ENCODE measurements around the gene RFC3.
A peak's percentile ranks its signal among the peaks of the same experiment; 100 is the strongest.

RFC3 gene

DNA sequence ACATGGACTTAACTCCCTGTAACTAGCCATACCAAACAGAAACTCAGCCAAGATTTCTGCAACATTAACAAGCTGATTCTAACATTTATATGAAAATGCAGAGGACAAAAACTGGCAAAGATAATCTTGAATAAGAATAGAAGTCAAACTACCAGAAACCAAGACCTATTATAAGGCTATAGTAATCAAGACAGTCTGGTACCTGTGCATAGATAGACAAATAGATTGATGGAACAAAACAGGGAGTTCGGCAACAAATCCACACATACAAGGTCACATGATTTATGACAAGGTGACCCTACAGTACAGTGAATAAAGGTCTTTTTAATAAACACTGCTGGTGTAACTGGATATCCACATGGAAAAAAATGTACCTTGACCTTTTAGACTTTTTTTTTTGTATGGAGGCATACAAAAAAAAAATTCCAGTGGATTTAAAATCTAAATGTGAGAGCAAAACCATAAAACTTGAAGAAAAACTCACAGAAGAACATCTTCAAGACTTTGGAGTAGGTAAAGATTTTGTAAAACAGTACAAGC is 2.9 kb upstream of the RFC3 start:
- H3K9me3 ChIP-seq (ENCODE audit: control insufficient read depth in 2 of 2, low read length in 2 of 2) = no peaks in the 10 kb centered on the region
- H3K36me3 ChIP-seq (ENCODE audit: control insufficient read depth in 2 of 2, insufficient read depth in 2 of 2, low read length in 2 of 2) = no peaks in the 10 kb centered on the region
- no peak overlapping the region for H3K4me3 ChIP-seq (ENCODE audit: low read length in 2 of 2)
- no peaks in the 10 kb centered on the region for H3K4me1 ChIP-seq (ENCODE audit: control insufficient read depth, insufficient read depth, low read length)
- H3K27ac ChIP-seq (ENCODE audit: low read length) = no peak overlapping the region
- H3K9ac ChIP-seq (ENCODE audit: low read length in 2 of 2) = no peak overlapping the region
- H3K27me3 ChIP-seq (ENCODE audit: control insufficient read depth in 1 of 2, insufficient read depth in 2 of 2, low read length in 2 of 2) = no peaks in the 10 kb centered on the region

DNA sequence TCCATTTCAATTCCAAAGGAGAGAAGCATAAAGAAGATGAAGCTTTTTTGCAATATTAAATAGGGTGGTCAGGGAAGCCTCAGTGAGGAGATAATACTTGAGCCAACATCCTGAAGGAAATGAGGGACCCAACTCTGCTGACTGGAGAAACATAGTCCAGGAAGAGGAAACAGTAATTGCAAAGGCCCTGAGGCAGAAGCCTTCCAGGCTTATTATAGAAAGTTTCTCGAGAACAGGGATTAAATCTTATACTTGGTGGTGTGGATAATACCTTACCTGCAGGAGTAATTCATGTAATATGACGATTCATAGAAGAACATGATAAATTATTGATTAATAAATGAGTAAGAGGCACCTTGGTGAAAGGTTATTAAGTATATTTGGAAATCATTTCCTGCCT is 1.0 kb upstream of the RFC3 start:
- no peak overlapping the region for H3K4me3 ChIP-seq (ENCODE audit: low read length in 2 of 2)
- no peaks in the 10 kb centered on the region for H3K36me3 ChIP-seq (ENCODE audit: control insufficient read depth in 2 of 2, insufficient read depth in 2 of 2, low read length in 2 of 2)
- H3K9me3 ChIP-seq (ENCODE audit: control insufficient read depth in 2 of 2, low read length in 2 of 2) = no peaks in the 10 kb centered on the region
- H3K9ac ChIP-seq (ENCODE audit: low read length in 2 of 2) = no peak overlapping the region
- H3K27me3 ChIP-seq (ENCODE audit: control insufficient read depth in 1 of 2, insufficient read depth in 2 of 2, low read length in 2 of 2) = no peaks in the 10 kb centered on the region
- H3K27ac ChIP-seq (ENCODE audit: low read length) = no peak overlapping the region
- no peaks in the 10 kb centered on the region for H3K4me1 ChIP-seq (ENCODE audit: control insufficient read depth, insufficient read depth, low read length)

DNA sequence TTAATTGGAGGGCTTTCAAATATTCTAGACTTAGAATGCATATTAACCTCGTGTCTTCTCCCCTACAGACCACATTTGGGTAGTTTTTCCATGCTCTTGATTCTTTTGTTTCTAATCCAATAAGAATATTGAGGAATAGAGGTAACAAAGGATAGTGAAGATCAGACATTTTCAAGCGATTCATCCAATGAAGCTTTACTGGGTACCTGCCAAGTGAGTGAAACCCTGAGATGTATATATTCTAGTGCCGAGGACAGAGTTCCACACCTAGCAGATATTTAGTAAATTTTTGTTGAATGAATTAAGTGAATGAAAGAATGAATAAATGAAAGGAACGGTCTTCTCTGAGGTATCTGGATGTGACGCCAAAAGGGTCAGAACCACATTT is 442 bp upstream of the RFC3 start:
- no peaks in the 10 kb centered on the region for H3K4me1 ChIP-seq (ENCODE audit: control insufficient read depth, insufficient read depth, low read length)
- peak overlapping the region; percentile 81 to 92 for H3K4me3 ChIP-seq (ENCODE audit: low read length in 2 of 2)
- H3K27me3 ChIP-seq (ENCODE audit: control insufficient read depth in 1 of 2, insufficient read depth in 2 of 2, low read length in 2 of 2) = no peaks in the 10 kb centered on the region
- no peaks in the 10 kb centered on the region for H3K36me3 ChIP-seq (ENCODE audit: control insufficient read depth in 2 of 2, insufficient read depth in 2 of 2, low read length in 2 of 2)
- no peaks in the 10 kb centered on the region for H3K9me3 ChIP-seq (ENCODE audit: control insufficient read depth in 2 of 2, low read length in 2 of 2)
- peak overlapping the region; percentile 32 for H3K27ac ChIP-seq (ENCODE audit: low read length)
- H3K9ac ChIP-seq (ENCODE audit: low read length in 2 of 2) = peak overlapping the region; percentile 63 to 88

DNA sequence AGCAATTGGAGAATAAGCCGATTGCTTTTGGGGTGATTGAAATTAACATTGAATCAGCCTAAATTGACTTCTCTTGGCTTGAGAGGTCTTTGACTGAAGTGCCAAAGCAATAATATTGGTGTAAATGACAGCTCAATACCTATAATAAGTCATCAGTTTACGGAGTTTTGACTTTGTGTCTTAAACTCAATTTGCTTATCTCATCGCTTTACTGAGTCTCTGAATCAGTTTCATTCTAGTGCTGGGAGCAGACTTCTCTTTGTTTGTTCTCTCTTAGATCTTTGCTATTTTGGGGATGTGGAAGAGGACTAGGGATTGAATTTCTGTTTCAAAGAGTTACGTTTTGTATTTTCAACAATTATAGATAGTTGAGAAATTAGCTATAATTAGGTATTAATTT is 7.1 kb downstream of the RFC3 start:
- no peaks in the 10 kb centered on the region for H3K4me1 ChIP-seq (ENCODE audit: control insufficient read depth, insufficient read depth, low read length)
- H3K9ac ChIP-seq (ENCODE audit: low read length in 2 of 2) = no peak overlapping the region
- peaks cover 2 to 3% of the 10 kb centered on the region in 2 donors for H3K36me3 ChIP-seq (ENCODE audit: control insufficient read depth in 2 of 2, insufficient read depth in 2 of 2, low read length in 2 of 2)
- no peak overlapping the region for H3K4me3 ChIP-seq (ENCODE audit: low read length in 2 of 2)
- H3K9me3 ChIP-seq (ENCODE audit: control insufficient read depth in 2 of 2, low read length in 2 of 2) = no peaks in the 10 kb centered on the region
- H3K27ac ChIP-seq (ENCODE audit: low read length) = no peak overlapping the region
- no peaks in the 10 kb centered on the region for H3K27me3 ChIP-seq (ENCODE audit: control insufficient read depth in 1 of 2, insufficient read depth in 2 of 2, low read length in 2 of 2)

DNA sequence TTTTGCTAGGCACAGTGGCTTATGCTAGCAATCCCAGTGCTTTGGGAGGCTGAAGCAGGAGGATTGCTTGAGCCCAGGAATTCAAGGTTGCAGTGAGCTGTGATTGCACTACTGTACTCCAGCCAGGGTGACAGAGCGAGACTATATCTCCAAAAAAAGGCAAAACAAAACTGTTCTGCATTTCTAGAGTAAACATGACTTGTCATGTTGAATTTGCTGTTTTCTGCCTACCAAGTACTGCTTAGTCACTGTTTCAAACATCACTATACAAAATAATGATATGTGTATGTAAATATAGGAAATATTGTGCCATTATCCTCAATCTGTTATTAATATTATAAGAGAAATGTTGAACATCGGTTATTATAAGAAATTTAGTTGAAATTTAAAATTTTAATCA is 9.2 kb downstream of the RFC3 start:
- no peaks in the 10 kb centered on the region for H3K27me3 ChIP-seq (ENCODE audit: control insufficient read depth in 1 of 2, insufficient read depth in 2 of 2, low read length in 2 of 2)
- no peak overlapping the region for H3K4me3 ChIP-seq (ENCODE audit: low read length in 2 of 2)
- peaks cover 3 to 8% of the 10 kb centered on the region in 2 donors for H3K36me3 ChIP-seq (ENCODE audit: control insufficient read depth in 2 of 2, insufficient read depth in 2 of 2, low read length in 2 of 2)
- no peak overlapping the region for H3K9ac ChIP-seq (ENCODE audit: low read length in 2 of 2)
- H3K9me3 ChIP-seq (ENCODE audit: control insufficient read depth in 2 of 2, low read length in 2 of 2) = no peaks in the 10 kb centered on the region
- no peak overlapping the region for H3K27ac ChIP-seq (ENCODE audit: low read length)
- H3K4me1 ChIP-seq (ENCODE audit: control insufficient read depth, insufficient read depth, low read length) = no peaks in the 10 kb centered on the region

DNA sequence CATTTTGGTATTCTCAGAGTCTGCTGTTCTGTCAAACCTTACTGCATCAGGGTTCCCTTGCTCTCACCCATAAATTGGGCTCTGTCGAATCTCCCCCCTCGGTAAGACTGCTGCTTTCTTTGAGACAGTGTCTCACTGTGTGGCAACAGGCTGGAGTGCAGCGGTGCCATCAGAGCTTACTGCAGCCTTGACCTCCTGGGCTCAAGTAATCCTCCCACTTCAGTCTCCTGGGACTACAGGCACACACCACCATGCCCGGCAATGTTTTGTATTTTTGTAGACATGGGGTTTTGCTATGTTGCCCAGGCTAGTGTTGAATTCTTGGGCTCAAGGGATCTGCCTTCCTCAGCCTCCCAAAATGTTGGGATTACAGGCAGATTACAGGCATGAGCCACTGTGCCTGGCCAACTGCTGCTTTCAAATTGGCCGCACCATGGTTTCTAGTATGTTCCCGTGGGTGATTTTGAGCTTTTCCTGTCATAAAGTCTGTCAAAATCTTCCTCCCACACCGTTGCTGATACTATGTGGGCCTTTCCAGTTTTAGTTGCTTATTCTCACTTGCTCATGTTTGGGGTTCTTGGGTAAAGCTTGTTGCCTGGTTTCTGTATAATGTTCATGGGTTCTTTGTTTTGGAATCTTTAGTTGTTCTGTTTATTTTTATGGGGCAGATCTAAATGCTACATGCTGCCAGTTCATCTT is 10.6 kb downstream of the RFC3 start:
- H3K4me1 ChIP-seq (ENCODE audit: control insufficient read depth, insufficient read depth, low read length) = no peaks in the 10 kb centered on the region
- no peak overlapping the region for H3K27ac ChIP-seq (ENCODE audit: low read length)
- peaks cover 3 to 8% of the 10 kb centered on the region in 2 donors for H3K36me3 ChIP-seq (ENCODE audit: control insufficient read depth in 2 of 2, insufficient read depth in 2 of 2, low read length in 2 of 2)
- H3K4me3 ChIP-seq (ENCODE audit: low read length in 2 of 2) = no peak overlapping the region
- no peaks in the 10 kb centered on the region for H3K9me3 ChIP-seq (ENCODE audit: control insufficient read depth in 2 of 2, low read length in 2 of 2)
- H3K27me3 ChIP-seq (ENCODE audit: control insufficient read depth in 1 of 2, insufficient read depth in 2 of 2, low read length in 2 of 2) = no peaks in the 10 kb centered on the region
- H3K9ac ChIP-seq (ENCODE audit: low read length in 2 of 2) = no peak overlapping the region

DNA sequence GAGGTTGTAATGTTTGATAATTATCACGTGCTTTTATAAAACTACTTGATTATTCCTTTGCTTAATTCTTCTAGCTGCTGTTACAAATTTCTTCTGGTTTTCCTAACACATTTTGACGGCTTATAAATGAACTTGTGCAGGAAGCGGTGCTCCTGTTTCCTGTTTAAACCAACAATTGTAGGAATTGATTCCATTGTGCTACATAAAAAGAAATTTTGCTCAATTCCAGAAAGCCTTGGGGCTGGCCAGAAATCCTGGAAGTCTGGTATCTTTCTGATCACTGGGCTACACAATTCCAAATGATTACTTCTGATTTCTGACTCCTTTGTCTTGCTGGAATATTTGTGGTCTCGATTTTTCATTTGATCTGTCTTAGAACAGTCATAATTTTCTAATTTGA is 14.9 kb downstream of the RFC3 start:
- Histone ChIP-seq H3K4me1 (ENCODE audit: control insufficient read depth, insufficient read depth, low read length) (no peaks in the 10 kb centered on the region), H3K27ac (ENCODE audit: low read length) (no peak overlapping the region), H3K9ac (ENCODE audit: low read length in 2 of 2) (no peak overlapping the region), H3K4me3 (ENCODE audit: low read length in 2 of 2) (no peak overlapping the region), H3K9me3 (ENCODE audit: control insufficient read depth in 2 of 2, low read length in 2 of 2) (no peaks in the 10 kb centered on the region), H3K36me3 (ENCODE audit: control insufficient read depth in 2 of 2, insufficient read depth in 2 of 2, low read length in 2 of 2) (peaks cover 3 to 8% of the 10 kb centered on the region in 2 donors), H3K27me3 (ENCODE audit: control insufficient read depth in 1 of 2, insufficient read depth in 2 of 2, low read length in 2 of 2) (no peaks in the 10 kb centered on the region)

DNA sequence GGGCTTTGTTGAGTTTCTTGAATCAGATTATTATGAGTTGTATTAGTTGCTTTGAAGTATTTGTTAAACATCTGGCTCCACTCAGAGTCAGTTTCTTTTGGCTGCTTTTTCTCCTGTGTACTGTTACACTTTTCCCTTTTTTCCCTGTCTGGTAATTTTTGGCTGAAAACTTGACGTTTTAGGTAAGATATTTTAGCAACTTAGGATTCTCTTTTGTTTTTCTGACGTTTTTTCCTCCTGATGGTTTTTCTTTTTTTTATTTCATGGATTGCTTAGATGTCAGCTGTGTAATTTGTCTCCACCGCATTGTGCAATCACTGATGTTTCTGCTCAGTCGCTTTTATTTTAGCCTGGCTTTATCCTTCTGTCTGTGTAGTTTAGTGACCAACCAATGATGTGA is 20.7 kb downstream of the RFC3 start:
- Histone ChIP-seq H3K27ac (ENCODE audit: low read length) (no peak overlapping the region), H3K9ac (ENCODE audit: low read length in 2 of 2) (no peak overlapping the region)

DNA sequence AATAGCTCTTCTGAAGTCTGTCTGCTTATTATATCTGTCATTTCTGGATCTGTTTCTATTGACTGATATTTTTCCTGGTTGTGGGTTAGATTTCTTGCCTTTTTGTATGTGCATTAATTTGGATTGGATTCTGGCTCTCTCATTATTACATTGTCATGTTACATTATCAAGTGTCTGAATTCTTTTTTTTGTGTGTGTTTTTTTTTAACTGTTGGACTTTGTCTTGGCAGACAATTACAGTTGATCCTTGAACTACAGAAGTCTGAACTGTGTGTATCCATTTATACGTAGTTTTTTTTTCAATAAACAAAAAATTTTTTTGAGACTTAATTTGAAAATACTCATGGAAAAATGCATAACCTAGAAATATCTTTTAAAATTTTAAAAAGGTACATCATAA is 22.5 kb downstream of the RFC3 start:
- Histone ChIP-seq H3K9ac (ENCODE audit: low read length in 2 of 2) (no peak overlapping the region), H3K27me3 (ENCODE audit: control insufficient read depth in 1 of 2, insufficient read depth in 2 of 2, low read length in 2 of 2) (no peaks in the 10 kb centered on the region), H3K36me3 (ENCODE audit: control insufficient read depth in 2 of 2, insufficient read depth in 2 of 2, low read length in 2 of 2) (no peaks in the 10 kb centered on the region), H3K27ac (ENCODE audit: low read length) (no peak overlapping the region), H3K4me3 (ENCODE audit: low read length in 2 of 2) (no peak overlapping the region), H3K9me3 (ENCODE audit: control insufficient read depth in 2 of 2, low read length in 2 of 2) (no peaks in the 10 kb centered on the region), H3K4me1 (ENCODE audit: control insufficient read depth, insufficient read depth, low read length) (no peaks in the 10 kb centered on the region)

More for the DNA sequence above, 20.7 kb downstream of the RFC3 start:
- no peaks in the 10 kb centered on the region for H3K9me3 ChIP-seq (ENCODE audit: control insufficient read depth in 2 of 2, low read length in 2 of 2)
- no peak overlapping the region for H3K4me3 ChIP-seq (ENCODE audit: low read length in 2 of 2)
- H3K4me1 ChIP-seq (ENCODE audit: control insufficient read depth, insufficient read depth, low read length) = no peaks in the 10 kb centered on the region
- no peaks in the 10 kb centered on the region for H3K27me3 ChIP-seq (ENCODE audit: control insufficient read depth in 1 of 2, insufficient read depth in 2 of 2, low read length in 2 of 2)
- H3K36me3 ChIP-seq (ENCODE audit: control insufficient read depth in 2 of 2, insufficient read depth in 2 of 2, low read length in 2 of 2) = no peaks in the 10 kb centered on the region

DNA sequence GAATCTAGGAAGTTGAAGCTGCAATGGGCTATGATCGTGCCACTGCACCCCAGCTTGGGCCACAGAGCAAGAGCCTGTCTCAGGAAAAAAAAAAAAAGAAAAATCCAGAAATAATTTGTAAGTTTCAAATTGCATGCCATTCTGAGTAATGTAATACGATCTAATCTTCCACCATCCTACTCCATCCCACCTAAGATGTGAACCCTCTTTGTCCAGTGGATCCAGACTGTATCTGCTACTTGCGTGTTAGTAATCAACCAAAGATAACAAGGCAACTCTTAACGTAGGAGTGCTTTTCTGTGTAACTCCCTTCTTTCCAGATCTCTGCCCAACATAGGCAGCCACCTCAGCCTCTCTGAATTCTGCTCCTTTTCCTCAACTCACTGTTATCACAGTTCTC is 24.3 kb downstream of the RFC3 start:
- Histone ChIP-seq H3K4me3 (ENCODE audit: low read length in 2 of 2) (no peak overlapping the region), H3K36me3 (ENCODE audit: control insufficient read depth in 2 of 2, insufficient read depth in 2 of 2, low read length in 2 of 2) (peaks cover 0 to 6% of the 10 kb centered on the region in 2 donors), H3K4me1 (ENCODE audit: control insufficient read depth, insufficient read depth, low read length) (no peaks in the 10 kb centered on the region), H3K27ac (ENCODE audit: low read length) (no peak overlapping the region), H3K27me3 (ENCODE audit: control insufficient read depth in 1 of 2, insufficient read depth in 2 of 2, low read length in 2 of 2) (no peaks in the 10 kb centered on the region), H3K9me3 (ENCODE audit: control insufficient read depth in 2 of 2, low read length in 2 of 2) (no peaks in the 10 kb centered on the region), H3K9ac (ENCODE audit: low read length in 2 of 2) (no peak overlapping the region)

DNA sequence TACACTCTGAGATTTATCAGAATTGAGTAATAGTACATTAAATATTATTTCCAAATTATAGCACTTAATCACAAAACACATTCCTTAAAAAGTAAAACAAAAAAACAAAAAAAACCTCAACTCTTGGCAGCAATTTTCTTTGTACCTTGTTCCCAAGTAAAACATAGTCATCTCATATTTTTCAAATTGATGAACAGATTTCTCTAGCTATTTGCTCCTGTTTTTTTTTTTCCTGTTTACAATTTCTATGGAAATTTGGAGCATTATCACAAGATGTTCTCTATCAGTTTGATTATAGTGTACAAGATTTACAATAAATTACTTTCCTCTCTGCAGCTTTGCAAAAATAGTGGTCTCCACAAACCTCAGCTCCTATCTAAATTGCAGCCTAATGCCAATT is 25.0 kb downstream of the RFC3 start:
- peaks cover 0 to 6% of the 10 kb centered on the region in 2 donors for H3K36me3 ChIP-seq (ENCODE audit: control insufficient read depth in 2 of 2, insufficient read depth in 2 of 2, low read length in 2 of 2)
- no peak overlapping the region for H3K4me3 ChIP-seq (ENCODE audit: low read length in 2 of 2)

More for the DNA sequence above, 25.0 kb downstream of the RFC3 start:
- Histone ChIP-seq H3K27ac (ENCODE audit: low read length) (no peak overlapping the region), H3K27me3 (ENCODE audit: control insufficient read depth in 1 of 2, insufficient read depth in 2 of 2, low read length in 2 of 2) (no peaks in the 10 kb centered on the region), H3K9me3 (ENCODE audit: control insufficient read depth in 2 of 2, low read length in 2 of 2) (no peaks in the 10 kb centered on the region), H3K4me1 (ENCODE audit: control insufficient read depth, insufficient read depth, low read length) (no peaks in the 10 kb centered on the region), H3K9ac (ENCODE audit: low read length in 2 of 2) (no peak overlapping the region)

Measured in stomach smooth muscle (tissue), 2 donors.